GM10266 (cell line): ENCODE measurements around the gene RNPEPL1.

Experiments used
- DNase-seq: peaks from one replicate; pipeline ENCODE4 v3.0.0; 2012; ENCODE audit errors: extremely low spot score
- CTCF ChIP-seq: IDR thresholded peaks from 2 replicates; pipeline ENCODE4 v1.5.1; 2012; ENCODE audit warnings: mild to moderate bottlenecking, low read depth; ENCODE audit not compliant: control insufficient read depth, insufficient read depth; ENCODE audit errors: missing control alignments

The RNPEPL1 gene

GRCh38 chr2:240603846-240604245, 35.6 kb downstream of the RNPEPL1 start:
- peak; percentile 25 for DNase-seq
- TF ChIP-seq CTCF = no peak

- peak; percentile 32 for TF ChIP-seq CTCF
- DNase-seq = peak; percentile 51
Observed at GRCh38 chr2:240604291-240604938, 36.1 kb downstream of the RNPEPL1 start.

- TF ChIP-seq CTCF = no peak
- peak; percentile 25 for DNase-seq
Observed at GRCh38 chr2:240604939-240605716, 36.8 kb downstream of the RNPEPL1 start.

GRCh38 chr2:240605867-240606743, 37.8 kb downstream of the RNPEPL1 start:
- no peak for TF ChIP-seq CTCF
- no peak for DNase-seq

GRCh38 chr2:240611601-240612210, 43.4 kb downstream of the RNPEPL1 start:
- DNase-seq = no peak

GRCh38 chr2:240613781-240614180, 45.5 kb downstream of the RNPEPL1 start:
- no peak for DNase-seq
- TF ChIP-seq CTCF = no peak

More at GRCh38 chr2:240611601-240612210, 43.4 kb downstream of the RNPEPL1 start:
- TF ChIP-seq CTCF = no peak
